Measurements from ENCODE around the gene FURIN.
"Not testable (repeated sequence)": the region's sequence is repeated elsewhere in the genome, so short reads cannot be mapped to it uniquely, and the experiment has no call there.

FURIN gene

DNA sequence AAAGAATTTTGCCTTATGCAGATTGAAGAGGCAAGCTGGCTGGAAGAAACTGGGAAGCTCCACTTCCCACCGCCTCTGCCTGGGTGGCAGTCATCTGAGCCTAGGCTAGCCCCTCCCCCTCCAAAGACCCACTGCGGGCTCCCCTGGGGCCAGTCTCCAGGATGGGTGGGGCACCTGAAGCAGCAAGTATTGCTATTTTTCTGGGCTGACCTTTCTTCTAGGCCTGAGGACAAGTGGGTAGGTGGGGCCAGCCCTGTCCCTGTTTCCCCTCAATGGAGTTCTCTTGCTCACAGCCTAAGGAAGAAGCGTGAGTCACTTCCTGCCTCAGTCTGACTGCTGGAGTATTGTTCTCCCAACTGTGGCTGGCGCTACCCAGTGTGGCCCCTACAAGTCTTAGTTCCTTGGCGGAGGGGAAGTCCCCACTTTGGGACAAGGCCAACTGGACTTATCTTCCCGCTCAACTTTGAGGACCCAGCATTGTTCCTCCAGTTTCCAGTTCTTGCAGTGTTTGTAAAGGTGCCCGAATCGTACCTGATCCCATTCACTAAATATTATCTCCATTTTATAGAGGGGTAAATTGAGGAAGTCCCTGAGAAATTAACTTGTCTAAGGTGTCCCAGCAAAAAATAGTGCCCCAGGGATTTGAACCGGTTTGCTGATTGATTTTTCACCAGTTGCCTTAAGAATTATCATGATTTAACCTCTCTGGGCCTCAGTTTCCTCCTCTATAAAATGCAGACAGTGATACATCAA, 1.4 kb downstream of the FURIN start:
- DNase-seq (ENCODE audit: low read depth in 2 of 2, low spot score in 1 of 2): no peak

DNA sequence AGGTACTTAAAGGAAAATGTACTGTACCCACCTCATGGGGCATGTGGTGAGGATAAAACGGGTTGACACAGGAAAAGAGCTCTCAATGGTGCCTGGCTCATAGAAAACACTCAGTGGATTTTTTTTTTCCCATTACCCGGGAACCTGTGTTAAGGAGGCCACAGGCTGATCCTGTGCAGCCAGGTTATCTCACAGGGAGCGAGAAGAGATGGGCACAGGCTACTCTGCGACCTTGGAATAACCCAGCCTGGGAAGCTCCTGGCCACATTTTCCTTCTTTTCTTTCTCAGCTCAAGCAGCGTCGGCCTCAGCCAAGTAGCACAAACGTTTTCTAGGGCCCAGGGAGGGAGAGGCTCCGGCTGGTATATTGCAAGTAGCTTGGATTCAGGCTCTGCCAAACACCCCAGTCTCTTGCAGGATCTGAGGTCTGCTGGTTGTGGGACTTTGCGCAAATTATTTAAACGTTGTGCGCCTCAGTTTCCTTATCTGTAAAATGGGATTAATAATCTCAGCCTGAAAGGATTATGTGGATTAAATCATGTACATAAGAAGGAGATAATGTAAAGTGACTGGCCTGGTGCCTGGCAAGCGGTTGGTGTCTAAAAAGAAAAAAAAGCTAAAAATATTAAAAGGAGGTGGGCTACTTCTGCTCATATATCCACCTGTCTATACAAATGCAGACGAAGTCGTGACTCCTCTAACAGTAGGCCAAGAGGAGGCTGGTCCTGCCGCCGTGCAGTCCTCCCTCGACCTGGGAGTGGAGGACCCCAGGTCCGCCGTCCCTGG, 2.2 kb downstream of the FURIN start:
- DNase-seq (ENCODE audit: low read depth in 2 of 2, low spot score in 1 of 2): no peak

DNA sequence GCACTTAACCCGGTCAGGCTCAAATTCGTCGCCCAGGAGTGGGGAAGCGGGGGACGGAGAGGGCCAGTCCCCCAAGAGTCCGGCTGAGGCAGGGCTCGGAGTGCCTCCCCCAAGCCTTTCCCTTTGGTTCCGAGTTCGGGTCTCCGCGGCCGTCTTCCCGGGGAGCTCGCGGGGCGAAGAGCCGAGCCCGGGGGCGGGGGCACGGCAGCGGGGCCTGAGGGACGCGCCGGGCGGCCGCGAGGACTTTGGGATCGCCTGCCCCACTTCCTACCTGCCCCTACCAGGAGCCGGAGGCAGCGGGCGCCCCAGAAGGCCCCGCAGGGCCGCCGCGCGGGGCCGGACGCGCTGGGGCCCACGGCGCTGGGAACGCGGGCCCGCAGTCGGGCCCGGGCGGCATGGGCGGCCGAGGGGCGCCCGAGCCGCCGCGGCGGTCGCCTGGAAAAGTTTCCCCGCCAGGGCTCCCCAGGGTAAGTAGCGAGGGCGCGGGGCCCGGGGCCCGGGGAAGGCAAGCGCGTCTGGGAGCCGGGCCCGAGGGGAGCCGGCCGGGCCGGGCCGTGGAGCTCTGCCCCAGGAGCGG, 2.8 kb downstream of the FURIN start:
- no peak for DNase-seq (ENCODE audit: low read depth in 2 of 2, low spot score in 1 of 2)

DNA sequence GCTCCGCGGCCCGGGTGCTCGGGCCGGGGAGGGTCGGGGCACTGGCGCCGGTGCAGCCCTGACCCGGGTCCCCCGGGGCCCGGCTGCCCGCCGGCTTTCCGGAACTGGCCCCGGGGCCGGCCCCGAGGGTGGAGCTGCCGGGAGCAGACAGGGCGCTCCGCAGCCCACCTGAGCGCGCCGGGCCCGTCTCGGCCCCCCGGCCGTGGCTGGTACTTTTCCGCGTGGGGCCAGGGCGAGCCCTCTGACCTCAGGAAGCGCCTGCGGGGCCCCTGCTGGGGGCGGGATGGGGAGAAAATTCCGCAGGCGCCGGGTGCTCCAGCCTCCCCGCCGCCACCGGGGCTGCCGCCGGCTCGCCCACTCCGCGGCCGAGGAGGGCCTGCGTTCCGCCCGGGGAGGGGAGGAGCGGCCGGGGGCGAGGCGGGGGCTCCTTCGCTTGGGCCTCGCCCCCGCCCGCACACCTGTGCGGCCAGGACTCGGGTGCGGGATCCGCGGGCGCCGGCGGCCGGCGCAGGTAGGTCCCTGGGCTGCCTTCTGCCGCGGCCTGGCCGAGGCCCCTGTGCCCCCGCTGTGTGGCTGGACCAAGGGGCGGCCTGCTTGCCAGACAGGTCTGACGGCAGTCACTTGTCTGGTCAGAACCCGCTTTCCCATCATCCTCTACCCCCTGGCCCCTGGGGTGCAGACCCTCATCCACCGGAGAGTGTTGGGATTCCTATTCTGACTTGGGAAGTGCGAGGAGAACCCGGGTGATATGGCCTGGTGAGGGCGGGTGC, 3.5 kb downstream of the FURIN start:
- no peak for DNase-seq (ENCODE audit: low read depth in 2 of 2, low spot score in 1 of 2)

DNA sequence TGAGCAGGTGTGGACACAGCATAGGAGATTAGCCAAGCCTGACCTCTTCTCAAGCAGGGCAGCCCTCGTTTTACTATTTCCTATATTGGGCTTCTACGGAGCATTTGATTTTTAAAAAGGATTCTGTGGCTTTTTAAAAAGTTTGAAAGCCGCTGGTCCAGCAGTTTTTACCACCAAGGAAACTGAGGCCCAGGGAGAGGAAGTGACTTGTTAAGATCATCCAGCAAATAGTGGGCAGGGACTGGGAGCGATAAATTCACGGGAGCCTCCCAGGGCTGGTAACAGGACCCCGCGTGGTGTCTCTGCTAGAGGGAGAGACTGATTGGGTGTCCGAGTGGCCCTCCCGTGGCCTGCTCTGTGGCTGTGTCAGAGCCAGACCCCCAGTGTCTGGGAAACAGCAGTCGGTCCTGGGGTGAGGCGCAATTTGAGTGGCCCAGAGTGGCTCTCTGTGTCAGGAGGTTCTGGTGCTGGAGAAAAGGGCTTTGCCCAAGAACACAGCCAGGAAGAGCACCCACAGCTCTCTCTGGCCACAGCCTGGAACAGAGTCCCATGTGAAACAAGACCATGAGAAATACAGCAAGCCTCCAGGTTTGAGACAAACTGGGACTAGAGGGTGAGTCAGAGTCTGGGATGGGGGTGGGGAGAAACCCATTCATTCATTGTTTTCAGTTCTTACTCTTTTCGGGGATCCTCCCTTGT, 4.2 kb downstream of the FURIN start:
- no peak for DNase-seq (ENCODE audit: low read depth in 2 of 2, low spot score in 1 of 2)

DNA sequence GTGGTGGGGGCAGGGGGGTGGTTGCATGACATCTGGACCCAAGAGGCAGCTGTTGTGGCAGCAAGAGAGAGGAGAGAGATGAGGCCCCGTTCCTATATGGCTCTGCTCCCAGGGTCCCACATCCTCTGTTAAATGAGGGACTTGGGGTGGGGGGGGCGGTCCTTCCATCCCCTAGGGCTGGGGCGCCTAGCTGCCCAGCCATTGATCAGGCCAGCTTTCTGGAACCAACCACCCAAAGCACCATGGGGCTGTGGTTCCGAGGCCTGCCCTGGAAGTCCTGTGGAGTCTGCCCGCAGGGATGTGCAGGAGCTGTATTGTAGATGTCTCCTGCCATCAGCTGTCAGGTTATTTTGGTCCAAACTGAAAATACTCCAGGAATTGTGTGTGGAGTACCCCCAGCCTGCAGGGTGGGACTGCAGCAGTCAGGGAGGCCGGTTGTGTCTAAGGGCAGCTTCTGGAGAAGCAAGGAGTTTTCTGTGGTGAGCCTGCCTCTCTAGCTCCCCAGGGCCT, 5.2 kb downstream of the FURIN start:
- no peak for DNase-seq (ENCODE audit: low read depth in 2 of 2, low spot score in 1 of 2)

DNA sequence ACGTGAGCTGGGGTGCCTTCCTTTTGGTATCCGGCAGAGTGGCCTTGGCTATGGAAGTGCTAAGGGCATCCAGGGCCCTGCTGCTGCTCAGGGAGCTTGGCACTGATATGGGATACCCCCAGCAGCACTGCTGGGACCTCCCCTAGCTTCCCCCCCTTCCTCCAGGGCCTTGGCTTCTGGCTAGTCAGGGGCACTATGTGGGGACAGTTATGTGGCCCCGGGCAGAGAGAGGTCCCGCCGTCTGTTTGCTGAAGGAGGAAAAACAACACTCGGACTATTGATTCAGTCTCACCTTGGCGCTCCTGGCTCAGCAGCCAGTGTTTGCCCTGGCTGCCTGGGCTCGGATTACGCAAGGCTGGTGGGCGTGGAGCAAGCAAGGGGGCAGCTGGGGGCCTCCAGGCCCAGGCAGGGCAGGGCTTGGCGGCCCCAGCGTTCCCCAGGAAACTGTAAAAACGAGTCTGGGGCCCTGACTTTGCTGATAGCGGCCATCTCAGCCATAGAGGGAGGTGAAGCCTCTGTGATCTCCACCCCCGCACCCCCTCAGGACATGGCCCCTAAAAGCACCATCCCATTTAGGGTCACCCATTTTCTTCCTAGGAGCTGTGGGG, 5.7 kb downstream of the FURIN start:
- DNase-seq (ENCODE audit: low read depth in 2 of 2, low spot score in 1 of 2): no peak

DNA sequence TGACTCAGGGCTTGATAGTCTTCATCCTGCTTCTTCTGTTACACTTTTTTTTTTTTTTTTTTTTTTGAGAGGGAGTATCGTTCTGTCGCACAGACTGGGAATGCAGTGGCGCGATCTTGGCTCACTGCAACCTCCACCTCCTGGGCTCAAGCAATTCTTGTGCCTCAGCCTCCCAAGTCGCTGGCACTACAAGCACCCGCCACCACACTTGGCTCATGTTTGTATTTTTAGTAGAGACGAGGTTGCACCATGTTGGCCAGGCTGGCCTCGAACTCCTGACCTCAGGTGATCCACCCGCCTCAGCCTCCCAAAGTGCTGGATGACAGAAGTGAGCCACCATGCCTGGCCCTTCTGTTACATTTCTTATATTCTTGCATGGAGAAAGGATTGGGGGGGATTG, 6.6 kb downstream of the FURIN start:
- not testable (repeated sequence) for DNase-seq (ENCODE audit: low read depth in 2 of 2, low spot score in 1 of 2)

DNA sequence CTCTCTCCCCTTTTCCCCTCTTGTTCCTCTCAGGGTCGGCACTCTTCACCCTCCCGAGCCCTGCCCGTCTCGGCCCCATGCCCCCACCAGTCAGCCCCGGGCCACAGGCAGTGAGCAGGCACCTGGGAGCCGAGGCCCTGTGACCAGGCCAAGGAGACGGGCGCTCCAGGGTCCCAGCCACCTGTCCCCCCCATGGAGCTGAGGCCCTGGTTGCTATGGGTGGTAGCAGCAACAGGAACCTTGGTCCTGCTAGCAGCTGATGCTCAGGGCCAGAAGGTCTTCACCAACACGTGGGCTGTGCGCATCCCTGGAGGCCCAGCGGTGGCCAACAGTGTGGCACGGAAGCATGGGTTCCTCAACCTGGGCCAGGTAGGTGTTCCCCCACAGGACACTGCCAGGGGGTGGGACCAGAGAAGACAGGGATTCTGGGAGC, 7.2 kb downstream of the FURIN start:
- DNase-seq (ENCODE audit: low read depth in 2 of 2, low spot score in 1 of 2): no peak

DNA sequence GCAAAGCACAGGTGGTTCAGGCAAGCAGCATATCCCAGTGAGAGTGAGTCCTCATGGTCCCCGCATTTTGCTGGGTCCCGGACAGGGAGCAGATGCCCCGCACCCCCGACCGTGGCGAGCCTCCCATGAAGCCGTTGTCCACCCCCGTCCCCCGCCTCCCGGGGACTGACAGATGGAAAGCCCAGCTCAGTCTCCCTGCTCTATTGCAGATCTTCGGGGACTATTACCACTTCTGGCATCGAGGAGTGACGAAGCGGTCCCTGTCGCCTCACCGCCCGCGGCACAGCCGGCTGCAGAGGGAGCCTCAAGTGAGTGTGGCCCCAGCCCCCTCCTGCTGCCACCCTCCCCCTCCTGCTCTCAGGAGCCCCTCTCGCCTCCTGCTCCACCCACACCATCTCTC, 7.7 kb downstream of the FURIN start:
- DNase-seq (ENCODE audit: low read depth in 2 of 2, low spot score in 1 of 2): no peak

DNA sequence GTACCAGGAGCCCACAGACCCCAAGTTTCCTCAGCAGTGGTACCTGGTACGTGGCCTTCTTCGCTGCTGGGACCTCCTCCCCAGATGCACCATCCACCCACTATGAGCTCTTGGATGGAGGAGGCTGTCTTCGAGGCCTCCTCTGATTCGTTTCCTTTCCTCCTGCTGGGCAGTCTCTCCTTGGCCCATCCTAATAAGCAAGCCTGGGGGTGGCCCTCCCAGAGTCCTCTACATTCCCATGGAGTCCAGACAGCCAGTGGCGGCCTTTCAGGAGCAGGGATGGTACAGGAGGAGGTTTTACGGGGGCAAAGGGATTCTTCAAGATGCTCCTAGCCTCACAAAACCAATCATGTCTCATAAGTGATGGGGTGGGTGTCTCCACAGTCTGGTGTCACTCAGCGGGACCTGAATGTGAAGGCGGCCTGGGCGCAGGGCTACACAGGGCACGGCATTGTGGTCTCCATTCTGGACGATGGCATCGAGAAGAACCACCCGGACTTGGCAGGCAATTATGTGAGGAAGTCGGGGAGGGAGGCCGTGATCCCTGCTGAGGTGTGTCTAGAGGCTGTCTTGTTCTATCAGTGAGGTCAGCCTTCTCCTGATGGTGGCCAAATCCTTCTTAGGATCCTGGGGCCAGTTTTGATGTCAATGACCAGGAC, 8.3 kb downstream of the FURIN start:
- no peak for DNase-seq (ENCODE audit: low read depth in 2 of 2, low spot score in 1 of 2)

DNA sequence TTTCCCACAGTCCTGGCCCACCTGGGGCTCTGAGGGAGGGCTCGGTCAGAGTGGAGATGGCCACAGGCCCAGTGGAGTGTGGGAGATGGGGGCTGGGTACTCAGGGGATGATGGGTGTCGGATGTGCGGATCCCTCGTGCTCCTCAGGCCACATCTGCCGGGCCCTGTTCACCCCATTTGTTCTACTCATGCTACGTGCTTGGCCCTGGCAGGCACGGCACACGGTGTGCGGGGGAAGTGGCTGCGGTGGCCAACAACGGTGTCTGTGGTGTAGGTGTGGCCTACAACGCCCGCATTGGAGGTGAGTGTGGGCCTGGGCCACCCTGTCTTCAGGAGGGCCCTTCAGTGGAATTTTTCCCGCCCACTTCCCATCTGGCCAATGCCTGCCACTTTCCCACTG, 8.9 kb downstream of the FURIN start:
- no peak for DNase-seq (ENCODE audit: low read depth in 2 of 2, low spot score in 1 of 2)

DNA sequence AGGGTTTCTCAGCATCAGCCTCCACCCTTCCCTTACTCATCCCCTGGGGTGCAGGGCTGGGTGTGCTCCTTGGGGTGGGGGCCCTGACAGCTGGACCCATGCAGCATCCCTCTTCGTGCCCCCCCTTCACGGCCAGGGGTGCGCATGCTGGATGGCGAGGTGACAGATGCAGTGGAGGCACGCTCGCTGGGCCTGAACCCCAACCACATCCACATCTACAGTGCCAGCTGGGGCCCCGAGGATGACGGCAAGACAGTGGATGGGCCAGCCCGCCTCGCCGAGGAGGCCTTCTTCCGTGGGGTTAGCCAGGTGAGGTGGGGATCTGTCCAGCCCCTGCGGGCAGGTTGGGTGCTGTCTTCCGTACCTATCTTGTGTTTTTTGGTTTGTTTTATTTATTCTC, 9.6 kb downstream of the FURIN start:
- no peak for DNase-seq (ENCODE audit: low read depth in 2 of 2, low spot score in 1 of 2)

DNA sequence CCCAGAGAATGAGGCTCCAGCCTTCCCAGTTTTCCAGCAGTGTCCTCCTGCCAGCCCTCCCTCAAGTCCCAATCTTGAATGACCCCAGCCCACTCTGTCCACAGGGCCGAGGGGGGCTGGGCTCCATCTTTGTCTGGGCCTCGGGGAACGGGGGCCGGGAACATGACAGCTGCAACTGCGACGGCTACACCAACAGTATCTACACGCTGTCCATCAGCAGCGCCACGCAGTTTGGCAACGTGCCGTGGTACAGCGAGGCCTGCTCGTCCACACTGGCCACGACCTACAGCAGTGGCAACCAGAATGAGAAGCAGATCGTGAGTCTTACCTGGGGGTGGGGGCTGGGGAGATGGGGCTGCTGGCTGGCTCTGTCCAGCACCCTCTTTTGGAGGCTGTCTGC, 10.3 kb downstream of the FURIN start:
- no peak for DNase-seq (ENCODE audit: low read depth in 2 of 2, low spot score in 1 of 2)

DNA sequence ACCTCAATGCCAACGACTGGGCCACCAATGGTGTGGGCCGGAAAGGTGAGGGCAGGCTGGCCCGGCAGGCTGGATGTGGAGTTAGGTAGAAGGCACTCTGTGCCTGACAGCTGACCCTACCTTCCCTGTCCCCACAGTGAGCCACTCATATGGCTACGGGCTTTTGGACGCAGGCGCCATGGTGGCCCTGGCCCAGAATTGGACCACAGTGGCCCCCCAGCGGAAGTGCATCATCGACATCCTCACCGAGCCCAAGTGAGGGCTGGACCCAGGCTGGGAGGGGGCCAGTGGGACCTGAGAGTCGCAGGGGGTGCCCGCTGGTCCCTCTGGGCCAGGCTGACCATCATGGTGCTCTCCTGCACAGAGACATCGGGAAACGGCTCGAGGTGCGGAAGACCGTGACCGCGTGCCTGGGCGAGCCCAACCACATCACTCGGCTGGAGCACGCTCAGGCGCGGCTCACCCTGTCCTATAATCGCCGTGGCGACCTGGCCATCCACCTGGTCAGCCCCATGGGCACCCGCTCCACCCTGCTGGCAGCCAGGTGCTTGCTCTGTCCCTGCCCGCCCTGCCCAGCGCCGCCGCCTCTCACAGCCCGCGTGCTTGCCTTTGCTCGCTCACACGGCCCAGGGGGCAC, 11.5 kb downstream of the FURIN start:
- no peak for DNase-seq (ENCODE audit: low read depth in 2 of 2, low spot score in 1 of 2)

DNA sequence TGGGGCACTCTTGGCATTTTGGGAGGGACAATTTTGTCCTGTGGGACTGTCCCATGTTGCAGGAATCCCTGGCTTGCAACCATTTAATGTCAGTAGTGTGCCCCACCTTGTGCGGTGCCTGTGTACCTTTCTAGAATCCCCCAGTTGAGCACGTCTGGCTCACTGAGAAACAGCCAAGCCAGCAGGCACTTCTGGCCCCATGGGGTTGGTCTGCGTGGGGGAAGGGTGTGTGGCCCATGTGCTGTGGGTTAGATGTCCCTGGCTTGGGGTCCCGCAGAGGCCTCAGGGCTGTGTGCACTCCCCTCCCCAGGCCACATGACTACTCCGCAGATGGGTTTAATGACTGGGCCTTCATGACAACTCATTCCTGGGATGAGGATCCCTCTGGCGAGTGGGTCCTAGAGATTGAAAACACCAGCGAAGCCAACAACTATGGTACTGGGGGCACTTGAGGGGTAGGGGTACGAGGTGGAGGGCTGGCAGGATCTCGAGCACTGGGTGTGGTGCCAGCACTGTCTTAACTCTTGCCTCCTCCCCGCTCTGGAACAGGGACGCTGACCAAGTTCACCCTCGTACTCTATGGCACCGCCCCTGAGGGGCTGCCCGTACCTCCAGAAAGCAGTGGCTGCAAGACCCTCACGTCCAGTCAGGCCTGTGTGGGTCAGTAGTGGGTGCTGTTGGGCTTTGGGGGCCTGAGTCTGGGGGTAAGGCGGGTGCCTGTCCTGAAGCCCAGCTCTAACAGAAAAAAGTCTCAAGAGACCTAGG, 12.2 kb downstream of the FURIN start:
- no peak for DNase-seq (ENCODE audit: low read depth in 2 of 2, low spot score in 1 of 2)

DNA sequence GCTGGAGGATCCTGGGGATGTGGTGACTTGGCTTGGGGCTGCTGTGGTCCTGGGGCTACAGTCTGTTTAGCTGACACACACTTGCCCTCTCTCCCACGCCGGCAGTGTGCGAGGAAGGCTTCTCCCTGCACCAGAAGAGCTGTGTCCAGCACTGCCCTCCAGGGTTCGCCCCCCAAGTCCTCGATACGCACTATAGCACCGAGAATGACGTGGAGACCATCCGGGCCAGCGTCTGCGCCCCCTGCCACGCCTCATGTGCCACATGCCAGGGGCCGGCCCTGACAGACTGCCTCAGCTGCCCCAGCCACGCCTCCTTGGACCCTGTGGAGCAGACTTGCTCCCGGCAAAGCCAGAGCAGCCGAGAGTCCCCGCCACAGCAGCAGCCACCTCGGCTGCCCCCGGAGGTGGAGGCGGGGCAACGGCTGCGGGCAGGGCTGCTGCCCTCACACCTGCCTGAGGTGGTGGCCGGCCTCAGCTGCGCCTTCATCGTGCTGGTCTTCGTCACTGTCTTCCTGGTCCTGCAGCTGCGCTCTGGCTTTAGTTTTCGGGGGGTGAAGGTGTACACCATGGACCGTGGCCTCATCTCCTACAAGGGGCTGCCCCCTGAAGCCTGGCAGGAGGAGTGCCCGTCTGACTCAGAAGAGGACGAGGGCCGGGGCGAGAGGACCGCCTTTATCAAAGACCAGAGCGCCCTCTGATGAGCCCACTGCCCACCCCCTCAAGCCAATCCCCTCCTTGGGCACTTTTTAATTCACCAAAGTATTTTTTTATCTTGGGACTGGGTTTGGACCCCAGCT, 13.0 kb downstream of the FURIN start:
- DNase-seq (ENCODE audit: low read depth in 2 of 2, low spot score in 1 of 2): no peak

All from stimulated activated CD8-positive, alpha-beta memory T cell treated with anti-CD3 and anti-CD28 coated beads, Interleukin-4, amount 100 ng/mL, for 4 hours (primary cell).